OCI-LY1 (cell line): ENCODE measurements around the gene S100Z.
"Not testable (repeated sequence)": the region's sequence is repeated elsewhere in the genome, so short reads cannot be mapped to it uniquely, and the experiment has no call there.

Experiments
- EZH2 ChIP-seq: fragments of 200-600 bp; sonication (generic), shearing (Covaris generic); IDR thresholded peaks from 2 replicates; pipeline ENCODE4 v1.8.0; 2017; ENCODE audit warnings: borderline replicate concordance, mixed run types, mild to moderate bottlenecking, antibody characterized with exemption, low read length, moderate library complexity, mixed read lengths
- TF ChIP-seq, protein P1 (sequence below): fragments of 200-600 bp; sonication (generic), shearing (Covaris generic); IDR thresholded peaks from 2 replicates; pipeline ENCODE4 v1.5.1; 2017; ENCODE audit warnings: mild to moderate bottlenecking, antibody characterized with exemption, low read length, moderate library complexity, mixed read lengths

DNA sequence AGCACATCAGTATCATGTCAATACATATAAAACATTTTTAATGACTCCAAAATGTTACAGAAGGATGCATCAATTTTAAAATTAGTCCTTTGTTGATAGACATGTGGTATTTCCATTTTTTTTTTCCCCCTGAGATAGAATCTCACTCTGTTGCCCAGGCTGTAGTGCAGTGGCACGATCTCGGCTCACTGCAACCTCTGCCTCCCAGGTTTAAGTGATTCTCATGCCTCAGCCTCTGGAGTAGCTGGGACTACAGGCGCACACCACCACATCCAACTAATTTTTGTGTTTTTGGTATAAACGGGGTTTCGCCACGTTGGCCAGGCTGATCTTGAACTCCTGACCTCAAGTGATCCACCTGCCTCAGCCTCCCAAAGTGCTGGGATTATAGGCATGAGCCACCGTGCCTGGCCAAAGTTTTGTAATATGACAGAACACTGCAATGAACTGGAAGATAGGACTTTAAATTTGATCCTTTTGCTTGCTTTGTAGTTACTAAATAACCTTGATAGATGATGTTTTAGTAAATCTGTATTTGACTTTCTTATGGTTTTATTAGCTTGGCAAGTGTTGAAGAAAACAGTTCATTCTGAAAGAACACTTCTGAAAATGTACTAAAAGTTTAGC, 27.6 kb upstream of the S100Z start:
- TF ChIP-seq EZH2, result not testable (repeated sequence)
- TF ChIP-seq, protein P1, sequence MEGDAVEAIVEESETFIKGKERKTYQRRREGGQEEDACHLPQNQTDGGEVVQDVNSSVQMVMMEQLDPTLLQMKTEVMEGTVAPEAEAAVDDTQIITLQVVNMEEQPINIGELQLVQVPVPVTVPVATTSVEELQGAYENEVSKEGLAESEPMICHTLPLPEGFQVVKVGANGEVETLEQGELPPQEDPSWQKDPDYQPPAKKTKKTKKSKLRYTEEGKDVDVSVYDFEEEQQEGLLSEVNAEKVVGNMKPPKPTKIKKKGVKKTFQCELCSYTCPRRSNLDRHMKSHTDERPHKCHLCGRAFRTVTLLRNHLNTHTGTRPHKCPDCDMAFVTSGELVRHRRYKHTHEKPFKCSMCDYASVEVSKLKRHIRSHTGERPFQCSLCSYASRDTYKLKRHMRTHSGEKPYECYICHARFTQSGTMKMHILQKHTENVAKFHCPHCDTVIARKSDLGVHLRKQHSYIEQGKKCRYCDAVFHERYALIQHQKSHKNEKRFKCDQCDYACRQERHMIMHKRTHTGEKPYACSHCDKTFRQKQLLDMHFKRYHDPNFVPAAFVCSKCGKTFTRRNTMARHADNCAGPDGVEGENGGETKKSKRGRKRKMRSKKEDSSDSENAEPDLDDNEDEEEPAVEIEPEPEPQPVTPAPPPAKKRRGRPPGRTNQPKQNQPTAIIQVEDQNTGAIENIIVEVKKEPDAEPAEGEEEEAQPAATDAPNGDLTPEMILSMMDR, result not testable (repeated sequence)
